H1 (cell line): ENCODE results near the gene SIPA1L3. TPM values are rescaled to one million over a fixed set of nuclear protein-coding genes. Genes with fewer than 3 reads are reported as not detected.

Experiments used
- ASH2L ChIP-seq: fragments of 200-600, 300-600 bp; sonication (generic); IDR thresholded peaks from one replicate; pipeline ENCODE4 v1.7.1; 2017; ENCODE audit warnings: low read length
- CHD1 ChIP-seq: IDR thresholded peaks from 2 replicates; pipeline ENCODE4 v1.6.1; 2012; ENCODE audit warnings: low read depth, low read length, improper control_type of control experiment
- CHD2 ChIP-seq: IDR thresholded peaks from 2 replicates; pipeline ENCODE4 v1.6.1; 2012; ENCODE audit warnings: low read length, improper control_type of control experiment
- CREB1 ChIP-seq: IDR thresholded peaks from 2 replicates; pipeline ENCODE4 v1.6.1; 2012; ENCODE audit warnings: inconsistent platforms
- CTBP2 ChIP-seq: IDR thresholded peaks from 2 replicates; pipeline ENCODE4 v1.7.0; 2011; ENCODE audit warnings: borderline replicate concordance, mild to moderate bottlenecking, moderate library complexity, mixed read lengths, low read length; ENCODE audit not compliant: insufficient read depth, insufficient read length
- EGR1 ChIP-seq: IDR thresholded peaks from 2 replicates; pipeline ENCODE4 v1.6.1; 2011; ENCODE audit warnings: low read depth, low read length, borderline replicate concordance
- JUND ChIP-seq: IDR thresholded peaks from 2 replicates; pipeline ENCODE4 v1.6.1; 2011; ENCODE audit warnings: mild to moderate bottlenecking, improper control_type of control experiment, low read length
- POU5F1 ChIP-seq: IDR thresholded peaks from 2 replicates; pipeline ENCODE4 v1.6.1; 2011; ENCODE audit warnings: low read depth, mild to moderate bottlenecking, low read length, moderate library complexity
- RAD21 ChIP-seq, 2 experiments: IDR thresholded peaks in 1 of 2; conservative IDR thresholded peaks in 1 of 2; 2 replicates each; pipeline ENCODE4 v1.6.1; 2011; ENCODE audit warnings: low read depth in 2 of 2, low read length in 2 of 2, improper control_type of control experiment in 1 of 2, inconsistent platforms in 1 of 2, mild to moderate bottlenecking in 1 of 2, moderate library complexity in 1 of 2
- RBBP5 ChIP-seq: IDR thresholded peaks from 2 replicates; pipeline ENCODE4 v1.7.1; 2012; ENCODE audit warnings: low read depth, mild to moderate bottlenecking, inconsistent platforms, low read length, moderate library complexity, borderline replicate concordance
- RXRA ChIP-seq: IDR thresholded peaks from 2 replicates; pipeline ENCODE4 v1.6.1; 2011; ENCODE audit warnings: low read depth, mild to moderate bottlenecking, low read length, moderate library complexity; ENCODE audit not compliant: insufficient read depth
- TAF1 ChIP-seq: IDR thresholded peaks from 2 replicates; pipeline ENCODE4 v1.6.1; 2011; ENCODE audit warnings: mild to moderate bottlenecking, low read depth, low read length
- TAF7 ChIP-seq: optimal IDR thresholded peaks from 2 replicates; pipeline ENCODE3; 2011; ENCODE audit warnings: low read depth, mild to moderate bottlenecking, inconsistent platforms, low read length, moderate library complexity, borderline replicate concordance
- polyA plus RNA-seq, 7 experiments: library from polyadenylated mRNA; depleted of rRNA in 3 of 7; stranded (reverse) in 5 of 7; unstranded in 2 of 7; fragments of >200 nt in 5 of 7; fragments of 200-250 nt in 2 of 7; gene quantifications; 1 replicate in 5 of 7; 2 replicates in 1 of 7; 4 replicates in 1 of 7; pipeline versions ENCODE4 v1.2.1 to v1.2.3, GENCODE V29; 2011 to 2013; ENCODE audit warnings: missing spikeins in 2 of 7, mixed read lengths in 2 of 7
- total RNA-seq: library from RNA; stranded (reverse); fragmentation: NEBNext Ultra II Directional; extraction: Animal tissue kit (Norgen Biotek cat#: 25700); gene quantifications from 2 replicates; pipeline ENCODE4 v1.2.1, GENCODE V29; 2021
- TF ChIP-seq, protein P1 (sequence below): IDR thresholded peaks from 2 replicates; pipeline ENCODE4 v1.6.1; 2011; ENCODE audit warnings: low read depth, mild to moderate bottlenecking, low read length; ENCODE audit not compliant: insufficient read depth
- TF ChIP-seq, protein P2 (sequence below): IDR thresholded peaks from 2 replicates; pipeline ENCODE4 v1.6.1; 2012; ENCODE audit warnings: inconsistent platforms
- TF ChIP-seq, protein P3 (sequence below), 3 experiments: IDR thresholded peaks; 1 replicate in 2 of 3; 2 replicates in 1 of 3; pipeline versions ENCODE4 v1.5.1 to v1.6.1; 2011; ENCODE audit warnings: low read length in 3 of 3, mild to moderate bottlenecking in 3 of 3, inconsistent platforms in 2 of 3, low read depth in 1 of 3, moderate library complexity in 1 of 3; ENCODE audit not compliant: insufficient read depth in 1 of 3; ENCODE audit errors: control extremely low read depth in 1 of 3

The SIPA1L3 gene
- total and polyA plus RNA-seq, 2 of the 8 experiments (the other 6 are each of a cell fraction or from before 2014, with no cell fraction given) = 15.0 to 54.9 TPM

DNA sequence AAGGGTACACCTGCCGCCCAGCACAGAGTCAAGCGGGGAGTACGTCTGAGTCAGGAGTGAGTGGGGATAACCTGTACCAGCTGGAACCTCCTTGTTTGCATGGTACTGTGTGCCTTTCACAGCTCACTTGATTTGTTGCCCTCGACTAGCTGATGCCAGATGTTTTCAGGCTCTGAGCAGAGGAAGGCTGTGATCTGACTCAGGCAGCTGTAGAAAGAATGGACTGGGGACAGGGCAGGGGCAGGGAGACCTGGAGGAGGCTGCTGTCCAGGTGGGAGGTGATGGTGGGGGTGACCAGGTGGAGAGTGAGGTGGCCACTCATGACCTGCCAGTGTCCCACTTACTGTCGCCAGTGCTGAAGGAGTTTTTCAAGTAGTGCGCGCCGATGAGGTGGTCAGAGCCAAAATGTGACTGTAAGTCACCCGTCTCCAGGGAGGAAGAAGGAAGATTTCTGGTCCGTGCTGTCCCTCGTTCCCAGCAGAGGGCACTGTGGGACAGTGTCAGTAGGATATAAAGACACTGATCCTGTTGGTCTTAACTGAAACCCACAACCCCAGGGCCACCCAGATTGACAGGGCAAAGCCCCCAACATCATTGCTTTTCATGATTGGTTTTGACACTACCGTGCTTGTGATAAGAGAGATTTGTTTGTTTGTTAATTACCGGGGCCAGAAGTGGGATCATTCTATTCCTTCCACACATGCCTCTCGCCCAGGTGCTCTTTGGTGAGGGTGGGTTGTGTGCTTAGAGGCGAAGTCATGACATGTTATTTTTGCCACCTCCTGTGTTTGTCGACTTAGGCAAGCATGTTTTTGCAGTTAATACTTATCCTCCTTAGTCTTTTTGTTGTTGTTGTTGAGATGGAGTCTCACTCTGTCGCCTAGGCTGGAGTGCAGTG, 188.7 kb downstream of the SIPA1L3 start (continued):
- TF ChIP-seq, protein P1, sequence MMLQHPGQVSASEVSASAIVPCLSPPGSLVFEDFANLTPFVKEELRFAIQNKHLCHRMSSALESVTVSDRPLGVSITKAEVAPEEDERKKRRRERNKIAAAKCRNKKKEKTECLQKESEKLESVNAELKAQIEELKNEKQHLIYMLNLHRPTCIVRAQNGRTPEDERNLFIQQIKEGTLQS = no peak
- no peak for TF ChIP-seq CHD1
- TF ChIP-seq TAF1 = no peak
- TF ChIP-seq POU5F1 = no peak
- TF ChIP-seq JUND = no peak
- TF ChIP-seq CTBP2 = no peak
- TF ChIP-seq, protein P2, sequence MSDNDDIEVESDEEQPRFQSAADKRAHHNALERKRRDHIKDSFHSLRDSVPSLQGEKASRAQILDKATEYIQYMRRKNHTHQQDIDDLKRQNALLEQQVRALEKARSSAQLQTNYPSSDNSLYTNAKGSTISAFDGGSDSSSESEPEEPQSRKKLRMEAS = no peak
- TF ChIP-seq TAF7 = no peak
- no peak for TF ChIP-seq RXRA
- TF ChIP-seq ASH2L = no peak
- TF ChIP-seq RBBP5 = no peak
- TF ChIP-seq EGR1 = no peak
- TF ChIP-seq, protein P3, sequence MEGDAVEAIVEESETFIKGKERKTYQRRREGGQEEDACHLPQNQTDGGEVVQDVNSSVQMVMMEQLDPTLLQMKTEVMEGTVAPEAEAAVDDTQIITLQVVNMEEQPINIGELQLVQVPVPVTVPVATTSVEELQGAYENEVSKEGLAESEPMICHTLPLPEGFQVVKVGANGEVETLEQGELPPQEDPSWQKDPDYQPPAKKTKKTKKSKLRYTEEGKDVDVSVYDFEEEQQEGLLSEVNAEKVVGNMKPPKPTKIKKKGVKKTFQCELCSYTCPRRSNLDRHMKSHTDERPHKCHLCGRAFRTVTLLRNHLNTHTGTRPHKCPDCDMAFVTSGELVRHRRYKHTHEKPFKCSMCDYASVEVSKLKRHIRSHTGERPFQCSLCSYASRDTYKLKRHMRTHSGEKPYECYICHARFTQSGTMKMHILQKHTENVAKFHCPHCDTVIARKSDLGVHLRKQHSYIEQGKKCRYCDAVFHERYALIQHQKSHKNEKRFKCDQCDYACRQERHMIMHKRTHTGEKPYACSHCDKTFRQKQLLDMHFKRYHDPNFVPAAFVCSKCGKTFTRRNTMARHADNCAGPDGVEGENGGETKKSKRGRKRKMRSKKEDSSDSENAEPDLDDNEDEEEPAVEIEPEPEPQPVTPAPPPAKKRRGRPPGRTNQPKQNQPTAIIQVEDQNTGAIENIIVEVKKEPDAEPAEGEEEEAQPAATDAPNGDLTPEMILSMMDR (IDR thresholded peaks at IDR 0.05; ENCODE audit: control extremely low read depth in 1 of 3, insufficient read depth in 1 of 3, low read depth in 1 of 3, low read length in 3 of 3) = peak; percentile 77 to 95 (median 93)
- TF ChIP-seq RAD21 (IDR thresholded peaks at IDR 0.05 in 1 of 2, conservative IDR thresholded peaks at IDR 0.05 in 1 of 2; ENCODE audit: low read depth in 2 of 2, low read length in 2 of 2) = peak; percentile 77
- no peak for TF ChIP-seq CHD2
- peak; percentile 33; the same call in 1 of the 2 replicates for TF ChIP-seq CREB1
